Kidney (tissue), 14 donors: ENCODE results near the gene EGFR. TPM values are rescaled to one million over a fixed set of nuclear protein-coding genes. Genes with fewer than 3 reads are reported as not detected.

Experiments used
- DNase-seq, 5 donors: peaks; one replicate each; pipeline ENCODE4 v3.0.0-alpha.2; 2013 to 2020
- FAIRE-seq: peaks from 2 replicates; lab custom pipeline; 2012; peaks lifted over from hg19 to GRCh38; lab: Jason Lieb, UNC
- H3K27ac ChIP-seq, 2 donors: one replicate each; pipeline ENCODE4 v1.7.0; 2013; ENCODE audit warnings: low read depth in 2 of 2, low read length in 2 of 2, inconsistent platforms in 1 of 2
- H3K27me3 ChIP-seq: one replicate; pipeline ENCODE4 v1.7.1; 2013; ENCODE audit warnings: low read length, inconsistent platforms; ENCODE audit not compliant: control insufficient read depth, insufficient read depth
- H3K36me3 ChIP-seq, 3 donors: one replicate each; pipeline versions ENCODE4 v1.7.0 to v1.7.1; 2013; ENCODE audit warnings: low read length in 3 of 3, control low read depth in 1 of 3, inconsistent platforms in 1 of 3; ENCODE audit not compliant: insufficient read depth in 3 of 3, control insufficient read depth in 2 of 3
- H3K4me1 ChIP-seq, 3 donors: one replicate each; pipeline versions ENCODE4 v1.7.0 to v1.7.1; 2013; ENCODE audit warnings: low read length in 3 of 3, inconsistent platforms in 1 of 3, low read depth in 1 of 3; ENCODE audit not compliant: control insufficient read depth in 2 of 3, insufficient read depth in 2 of 3
- H3K4me3 ChIP-seq, 3 donors: one replicate each; pipeline versions ENCODE4 v1.7.0 to v1.8.1; 2013; ENCODE audit warnings: low read length in 3 of 3, control low read depth in 1 of 3, inconsistent platforms in 1 of 3
- H3K9ac ChIP-seq, 3 donors: one replicate each; pipeline versions ENCODE4 v1.7.0 to v1.7.1; 2013; ENCODE audit warnings: low read length in 3 of 3, control low read depth in 1 of 3, inconsistent platforms in 1 of 3
- H3K9me3 ChIP-seq, 3 donors: one replicate each; pipeline versions ENCODE4 v1.7.0 to v1.7.1; 2013; ENCODE audit warnings: low read length in 3 of 3, control low read depth in 1 of 3, inconsistent platforms in 1 of 3; ENCODE audit not compliant: control insufficient read depth in 2 of 3, insufficient read depth in 1 of 3
- intact Hi-C: fragments of 100-400 bp; cut with DNase I; formaldehyde crosslinking; loops from one replicate; pipeline ENCODE4 v1.11.1; 2022
- polyA plus RNA-seq: library from polyadenylated mRNA; stranded (reverse); fragments of 350-450 nt; fragmentation: Illumina TruSeq; extraction: RNeasy Lipid Tissue Mini Kit (QIAGEN cat#74804); gene quantifications from one replicate; pipeline ENCODE4 v1.2.3, GENCODE V29; 2014; ENCODE audit warnings: low read depth, low replicate concordance; ENCODE audit not compliant: insufficient read depth
- total RNA-seq: library from RNA; stranded (reverse); fragmentation: NEBNext Ultra II Directional; extraction: Animal tissue kit (Norgen Biotek cat#: 25700); gene quantifications from one replicate; pipeline ENCODE4 v1.2.1, GENCODE V29; 2021
- TF ChIP-seq, protein P1 (sequence below): IDR thresholded peaks from 3 replicates; pipeline ENCODE4 v1.5.1; 2012; ENCODE audit warnings: mild to moderate bottlenecking, moderate library complexity, borderline replicate concordance; ENCODE audit not compliant: insufficient read depth; ENCODE audit errors: extremely low read depth
- donor health status: control.
- donor health status: control.
- donor health status: control.
- donor health status: control.
- donor health status: control.
- donor health status: DM: yes; HTN: yes; CAD: no.
- donor health status: Normal renal cell carcinoma (clear cell type).

Gene EGFR
- total and polyA plus RNA-seq, 2 donors from 2014 or later = 5.9 to 61.3 TPM

DNA sequence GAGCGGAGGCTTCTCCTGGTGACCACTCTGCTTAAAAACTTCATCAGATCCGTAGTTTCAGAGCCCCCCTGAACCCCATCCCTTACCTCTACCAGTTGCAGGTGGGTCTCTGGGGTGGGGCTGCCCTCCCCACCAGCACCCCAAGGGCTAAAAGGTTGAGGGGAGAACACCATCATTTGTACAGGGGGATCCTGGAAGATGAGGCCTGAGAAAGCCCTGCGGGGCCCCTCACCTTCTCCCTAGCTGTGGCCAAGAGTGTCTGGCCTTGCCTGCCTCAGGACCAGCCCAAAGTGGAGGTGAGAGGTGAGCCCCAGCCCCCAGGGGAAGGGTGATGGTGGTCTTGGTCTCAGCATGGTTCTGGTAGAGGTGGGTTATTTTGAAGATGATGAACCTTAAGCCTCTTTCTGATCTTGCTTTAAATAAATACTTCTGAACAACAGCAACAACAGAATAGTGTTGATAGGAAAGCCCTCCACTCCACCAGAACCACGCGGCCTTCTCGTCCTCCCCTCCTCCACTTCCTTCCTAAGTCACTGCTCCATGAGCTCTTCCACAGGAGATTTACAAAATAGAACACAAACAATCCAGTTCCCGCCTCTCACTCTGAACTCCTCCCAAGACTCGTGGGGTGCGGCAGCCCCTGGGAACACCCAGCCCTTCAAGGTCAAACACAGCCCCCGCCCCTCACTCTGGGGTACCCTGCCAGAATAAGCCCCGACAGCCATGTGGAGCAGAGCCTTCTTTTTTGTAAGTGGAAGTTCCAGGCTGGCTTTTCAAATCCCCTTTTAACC lies 169.1 kb downstream of the EGFR start:
- H3K27ac ChIP-seq = no peak overlapping the region
- no peaks in the 10 kb centered on the region for H3K9me3 ChIP-seq
- intact Hi-C loops = no loop called here
- no peak overlapping the region for H3K9ac ChIP-seq
- peaks cover 0 to 4% (median 2%) of the 10 kb centered on the region in 3 donors for H3K36me3 ChIP-seq
- TF ChIP-seq, protein P1, sequence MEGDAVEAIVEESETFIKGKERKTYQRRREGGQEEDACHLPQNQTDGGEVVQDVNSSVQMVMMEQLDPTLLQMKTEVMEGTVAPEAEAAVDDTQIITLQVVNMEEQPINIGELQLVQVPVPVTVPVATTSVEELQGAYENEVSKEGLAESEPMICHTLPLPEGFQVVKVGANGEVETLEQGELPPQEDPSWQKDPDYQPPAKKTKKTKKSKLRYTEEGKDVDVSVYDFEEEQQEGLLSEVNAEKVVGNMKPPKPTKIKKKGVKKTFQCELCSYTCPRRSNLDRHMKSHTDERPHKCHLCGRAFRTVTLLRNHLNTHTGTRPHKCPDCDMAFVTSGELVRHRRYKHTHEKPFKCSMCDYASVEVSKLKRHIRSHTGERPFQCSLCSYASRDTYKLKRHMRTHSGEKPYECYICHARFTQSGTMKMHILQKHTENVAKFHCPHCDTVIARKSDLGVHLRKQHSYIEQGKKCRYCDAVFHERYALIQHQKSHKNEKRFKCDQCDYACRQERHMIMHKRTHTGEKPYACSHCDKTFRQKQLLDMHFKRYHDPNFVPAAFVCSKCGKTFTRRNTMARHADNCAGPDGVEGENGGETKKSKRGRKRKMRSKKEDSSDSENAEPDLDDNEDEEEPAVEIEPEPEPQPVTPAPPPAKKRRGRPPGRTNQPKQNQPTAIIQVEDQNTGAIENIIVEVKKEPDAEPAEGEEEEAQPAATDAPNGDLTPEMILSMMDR = no peak
- DNase-seq (peak in 4 of 5 donors; percentile 42 to 67 (median 56)), FAIRE-seq (no peak)
- H3K4me1 ChIP-seq = peaks cover 3 to 17% (median 9%) of the 10 kb centered on the region in 3 donors
- no peak overlapping the region for H3K4me3 ChIP-seq
- no peaks in the 10 kb centered on the region for H3K27me3 ChIP-seq

DNA sequence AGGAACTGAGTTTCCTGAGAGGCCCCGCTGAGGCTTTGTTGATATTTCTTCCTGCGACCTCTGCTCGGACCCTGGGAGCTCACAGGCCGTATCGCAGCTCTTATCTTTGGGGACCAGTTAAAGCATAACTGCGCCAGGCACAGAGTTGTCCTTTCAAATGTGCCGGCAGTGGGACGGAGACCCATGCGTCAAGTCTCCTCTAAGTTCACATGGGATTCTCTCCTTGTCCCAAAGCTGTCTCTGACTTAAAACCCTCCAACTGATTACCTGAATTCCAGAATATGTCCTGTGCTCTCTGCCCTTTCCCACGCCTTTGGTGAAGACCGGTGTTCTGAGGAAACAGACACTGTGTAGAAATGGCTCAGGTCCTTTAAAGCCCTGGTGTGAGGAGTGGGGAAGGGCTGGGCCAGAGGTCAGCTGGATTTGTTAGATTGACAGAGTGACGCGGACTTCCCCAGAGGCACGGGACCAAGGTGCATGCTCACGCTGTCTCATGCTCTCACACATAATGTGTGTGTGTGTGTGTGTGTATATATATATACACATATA lies 169.8 kb downstream of the EGFR start:
- Histone ChIP-seq H3K27me3 (no peaks in the 10 kb centered on the region), H3K4me3 (no peak overlapping the region), H3K9me3 (no peaks in the 10 kb centered on the region), H3K4me1 (peaks cover 3 to 17% (median 9%) of the 10 kb centered on the region in 3 donors), H3K9ac (no peak overlapping the region), H3K36me3 (peaks cover 0 to 4% (median 2%) of the 10 kb centered on the region in 3 donors), H3K27ac (no peak overlapping the region)
- intact Hi-C loops = no loop called here
- DNase-seq (peak in 1 of 5 donors; percentile 20), FAIRE-seq (no peak)
- TF ChIP-seq, protein P1 = no peak

DNA sequence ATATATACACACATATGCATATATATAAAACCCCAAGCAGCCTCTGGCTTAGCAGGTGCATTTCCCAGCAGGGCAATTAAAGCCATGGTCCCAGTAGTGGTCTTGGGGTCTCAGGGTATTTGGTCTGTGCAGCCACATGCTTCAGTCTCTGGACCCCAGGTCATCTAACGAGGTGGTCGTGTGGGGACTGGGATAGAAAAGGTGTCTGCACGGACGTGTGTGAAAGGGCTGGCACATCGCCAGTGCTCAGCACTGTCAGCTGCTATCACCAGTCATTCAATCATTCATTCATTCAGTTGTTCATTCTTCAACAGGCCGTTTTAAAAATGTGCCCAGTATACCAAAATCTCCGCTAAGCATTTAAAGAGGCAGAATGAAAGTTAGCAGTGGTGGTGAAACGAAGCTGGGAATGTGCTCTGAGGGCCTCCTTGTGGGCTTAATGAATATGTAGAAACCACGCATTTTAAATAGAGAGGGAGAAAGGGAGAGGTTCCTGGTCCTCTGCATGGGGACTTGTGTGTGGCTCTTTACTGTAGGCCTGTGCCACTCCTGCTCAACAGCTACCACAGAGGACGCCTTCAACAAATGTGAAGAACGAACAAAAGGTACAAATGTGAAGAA lies 170.4 kb downstream of the EGFR start:
- peaks cover 3 to 17% (median 9%) of the 10 kb centered on the region in 3 donors for H3K4me1 ChIP-seq
- no peak overlapping the region for H3K4me3 ChIP-seq
- intact Hi-C loops = no loop called here
- DNase-seq (peak in 3 of 5 donors; percentile 5 to 61 (median 44)), FAIRE-seq (no peak)
- TF ChIP-seq, protein P1 = no peak
- H3K27me3 ChIP-seq = no peaks in the 10 kb centered on the region
- H3K27ac ChIP-seq = no peak overlapping the region
- H3K36me3 ChIP-seq = peaks cover 0 to 4% (median 2%) of the 10 kb centered on the region in 3 donors
- no peaks in the 10 kb centered on the region for H3K9me3 ChIP-seq
- H3K9ac ChIP-seq = no peak overlapping the region
